ENCODE results near the gene NUP210L.
"Not testable (repeated sequence)": the region's sequence is repeated elsewhere in the genome, so short reads cannot be mapped to it uniquely, and the experiment has no call there.

Gene NUP210L

DNA sequence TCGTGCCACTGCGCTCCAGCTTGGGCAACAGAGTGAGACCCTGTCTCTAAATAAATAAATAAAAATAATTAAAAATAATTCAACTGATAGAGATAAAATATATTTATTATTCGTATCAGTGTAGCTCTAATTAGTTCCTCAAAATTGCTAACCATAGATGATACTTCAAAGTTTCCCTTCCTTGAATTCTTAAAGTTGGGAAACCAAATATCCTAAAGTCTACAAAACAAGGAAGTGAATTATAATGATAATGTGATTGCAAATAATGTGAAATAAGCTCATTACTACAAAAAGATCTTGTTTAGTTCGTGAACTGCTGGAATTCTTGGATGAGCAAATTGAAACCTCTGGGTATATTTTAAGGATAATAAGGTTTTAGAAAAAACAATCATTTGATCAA is 60.5 kb downstream of the NUP210L start:
- DNase-seq (ENCODE audit: low spot score in 2 of 2) (no peak), ATAC-seq (no peak)
- Mint-ChIP-seq H3K9me3 (no peaks in the 10 kb centered on the region), H3K36me3 (no peaks in the 10 kb centered on the region), H3K27ac (no peak overlapping the region), H3K4me3 (no peak overlapping the region), H3K4me1 (no peaks in the 10 kb centered on the region)

DNA sequence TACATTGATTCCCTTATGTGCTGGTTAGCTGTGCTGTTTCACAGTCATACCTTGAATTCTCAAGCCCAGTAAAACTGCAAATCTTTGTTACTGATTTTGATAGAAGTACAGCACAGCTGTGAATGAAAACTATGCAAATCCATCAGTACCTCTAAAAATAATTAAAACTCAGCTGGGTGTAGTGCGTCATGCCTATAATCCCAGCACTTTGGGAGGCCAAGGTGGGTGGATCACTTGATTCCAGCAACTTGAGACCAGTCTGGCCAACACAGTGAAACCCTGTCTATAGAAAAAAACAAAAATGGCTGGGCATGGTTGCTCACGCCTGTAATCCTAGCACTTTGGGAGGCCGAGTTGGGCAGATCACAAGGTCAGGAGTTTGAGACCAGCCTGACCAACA is 61.2 kb downstream of the NUP210L start:
- no peaks in the 10 kb centered on the region for H3K9me3 Mint-ChIP-seq
- no peak for ATAC-seq
- no peak overlapping the region for H3K4me3 Mint-ChIP-seq

DNA sequence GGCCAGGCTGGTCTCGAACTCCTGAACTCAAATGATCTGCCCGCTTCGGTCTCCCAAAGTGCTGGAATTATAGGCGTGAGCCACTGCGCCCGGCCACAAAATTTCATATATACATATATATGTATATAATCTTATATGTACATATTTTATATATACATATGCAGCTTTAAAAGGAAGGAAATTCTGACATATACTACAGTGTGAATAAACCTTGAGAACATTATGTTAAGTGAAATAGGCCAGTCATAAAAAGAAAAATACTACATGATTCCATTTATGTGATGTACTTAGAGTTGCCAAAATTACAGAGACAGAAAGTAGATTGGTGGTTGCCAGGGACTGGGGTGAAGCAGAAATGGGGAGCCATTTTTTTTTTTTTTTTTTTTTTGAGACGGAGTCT is 63.2 kb downstream of the NUP210L start:
- ATAC-seq (no peak), DNase-seq (ENCODE audit: low spot score in 2 of 2) (no peak)
- Mint-ChIP-seq H3K4me3 (no peak overlapping the region), H3K36me3 (no peaks in the 10 kb centered on the region), H3K9me3 (no peaks in the 10 kb centered on the region), H3K4me1 (no peaks in the 10 kb centered on the region), H3K27ac (no peak overlapping the region)

More for the DNA sequence above, 61.2 kb downstream of the NUP210L start:
- Mint-ChIP-seq H3K4me1 (no peaks in the 10 kb centered on the region), H3K27ac (no peak overlapping the region), H3K36me3 (no peaks in the 10 kb centered on the region)
- DNase-seq (ENCODE audit: low spot score in 2 of 2): no peak

DNA sequence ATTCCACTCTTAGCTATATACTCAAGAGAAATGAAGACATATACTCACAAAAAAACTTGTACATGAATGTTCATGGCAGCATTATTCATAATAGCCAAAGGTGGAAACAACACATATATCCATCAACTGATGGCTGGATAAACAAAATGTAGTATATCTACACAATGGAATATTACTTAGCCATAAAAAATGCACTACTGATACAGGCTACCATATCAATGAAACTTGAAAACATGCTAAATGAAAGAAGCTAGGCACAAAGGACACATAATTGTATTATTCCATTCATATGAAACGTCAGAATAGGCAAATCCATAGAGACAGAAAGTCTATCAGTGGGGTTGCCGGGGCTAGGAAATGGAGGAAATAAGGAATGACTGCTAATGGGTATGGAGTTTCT is 67.3 kb downstream of the NUP210L start:
- Mint-ChIP-seq H3K27ac (no peak overlapping the region), H3K9me3 (no peaks in the 10 kb centered on the region), H3K36me3 (no peaks in the 10 kb centered on the region), H3K4me1 (no peaks in the 10 kb centered on the region), H3K4me3 (no peak overlapping the region)
- ATAC-seq (no peak), DNase-seq (ENCODE audit: low spot score in 2 of 2) (no peak)

DNA sequence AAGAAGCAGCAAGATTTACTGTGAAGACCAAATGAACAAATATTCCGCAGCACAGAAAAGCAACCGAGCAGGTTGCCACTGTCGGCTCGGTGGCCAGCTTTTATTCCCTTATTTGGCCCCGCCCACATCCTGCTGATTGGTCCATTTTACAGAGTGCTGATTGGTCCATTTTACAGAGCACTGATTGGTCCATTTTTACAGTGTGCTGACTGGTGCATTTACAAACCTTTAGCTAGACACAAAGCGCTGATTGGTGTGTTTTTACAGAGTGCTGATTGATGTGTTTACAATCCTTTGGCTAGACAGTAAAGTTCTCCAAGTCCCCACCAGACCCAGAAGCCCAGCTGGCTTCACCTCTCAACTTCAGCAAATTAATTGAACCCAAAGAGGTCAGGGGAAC is 71.8 kb downstream of the NUP210L start:
- not testable (repeated sequence) for H3K27ac Mint-ChIP-seq; ATAC-seq; H3K4me3 Mint-ChIP-seq; H3K4me1 Mint-ChIP-seq; DNase-seq (ENCODE audit: low spot score in 2 of 2); H3K36me3 Mint-ChIP-seq; H3K9me3 Mint-ChIP-seq

DNA sequence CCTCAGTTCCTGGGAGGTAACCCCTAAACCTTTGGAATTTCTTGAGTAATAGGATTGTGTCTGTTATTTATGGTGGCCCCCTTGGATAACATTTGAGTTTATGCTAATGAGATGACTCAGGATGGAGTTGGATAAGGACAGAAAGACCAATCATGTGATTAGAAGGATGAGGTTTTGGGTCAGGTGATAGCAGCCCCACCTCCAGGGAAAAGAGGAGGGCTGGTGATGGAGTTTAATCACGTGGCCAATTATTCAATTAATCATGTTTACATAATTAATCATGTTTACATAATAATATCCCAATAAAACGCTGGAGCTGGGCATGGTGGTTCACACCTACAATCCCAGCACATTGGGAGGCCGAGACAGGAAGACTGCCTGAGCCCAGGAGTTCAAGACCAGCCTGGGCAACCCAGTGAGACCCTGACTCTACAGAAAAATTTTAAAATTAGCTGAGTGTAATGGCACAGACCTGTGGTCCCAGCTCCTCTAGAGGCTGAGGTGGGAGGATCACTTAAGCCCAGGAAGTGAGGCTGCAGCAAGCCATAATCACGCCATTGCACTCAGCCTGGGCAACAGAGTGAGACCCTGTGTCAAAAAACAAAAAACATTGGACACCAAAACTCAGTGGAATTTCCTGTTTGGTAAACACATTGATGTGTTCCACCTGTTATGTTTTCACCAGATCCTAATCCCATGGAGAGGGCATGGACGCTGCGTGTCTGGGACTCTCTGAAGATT is 73.3 kb downstream of the NUP210L start:
- H3K9me3 Mint-ChIP-seq: peaks cover 3% of the 10 kb centered on the region
- no peaks in the 10 kb centered on the region for H3K36me3 Mint-ChIP-seq
- DNase-seq (ENCODE audit: low spot score in 2 of 2) (no peak), ATAC-seq (no peak)
- H3K4me3 Mint-ChIP-seq: no peak overlapping the region
- H3K4me1 Mint-ChIP-seq: no peaks in the 10 kb centered on the region
- H3K27ac Mint-ChIP-seq: no peak overlapping the region

DNA sequence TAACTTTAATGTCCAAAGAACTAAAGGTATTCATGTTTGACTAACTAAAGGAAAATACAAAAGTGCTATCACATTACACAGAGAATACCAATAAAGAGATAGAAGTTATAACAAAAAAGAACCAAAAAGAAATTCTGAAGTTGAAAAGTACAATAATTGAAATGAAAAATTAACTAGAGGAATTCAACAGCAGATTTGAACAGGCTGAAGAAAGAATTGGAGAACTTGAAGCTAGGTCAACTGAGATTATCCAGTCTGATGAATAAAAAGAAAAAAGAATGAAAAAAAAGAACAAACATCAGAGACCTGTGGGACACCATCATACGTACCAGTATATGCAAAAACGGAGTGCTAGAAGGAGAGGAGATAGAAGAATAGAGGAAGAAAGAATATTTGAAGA is 78.5 kb downstream of the NUP210L start:
- peaks cover 6% of the 10 kb centered on the region for H3K9me3 Mint-ChIP-seq
- no peaks in the 10 kb centered on the region for H3K4me1 Mint-ChIP-seq
- H3K27ac Mint-ChIP-seq: no peak overlapping the region
- DNase-seq (ENCODE audit: low spot score in 2 of 2) (no peak), ATAC-seq (no peak)
- H3K4me3 Mint-ChIP-seq: no peak overlapping the region
- H3K36me3 Mint-ChIP-seq: no peaks in the 10 kb centered on the region

DNA sequence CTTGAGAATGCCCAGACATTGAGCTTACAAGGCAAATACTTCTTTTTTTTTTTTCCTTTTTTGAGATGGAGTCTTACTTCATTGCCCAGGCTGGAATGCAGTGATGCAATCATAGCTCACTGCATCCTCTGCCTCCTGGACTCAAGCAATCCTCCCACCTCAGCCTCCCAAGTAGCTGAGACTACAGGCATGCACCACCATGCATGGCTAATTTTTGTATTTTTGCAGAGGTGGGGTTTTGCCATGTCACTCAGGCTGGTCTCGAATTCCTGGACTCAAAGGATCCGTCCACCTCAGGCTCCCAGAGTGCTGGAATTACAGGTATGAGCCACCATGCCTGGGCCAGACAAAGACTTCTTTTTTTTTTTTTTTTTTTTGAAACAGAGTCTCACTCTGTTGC is 79.1 kb downstream of the NUP210L start:
- H3K4me3 Mint-ChIP-seq: no peak overlapping the region
- no peak for ATAC-seq

DNA sequence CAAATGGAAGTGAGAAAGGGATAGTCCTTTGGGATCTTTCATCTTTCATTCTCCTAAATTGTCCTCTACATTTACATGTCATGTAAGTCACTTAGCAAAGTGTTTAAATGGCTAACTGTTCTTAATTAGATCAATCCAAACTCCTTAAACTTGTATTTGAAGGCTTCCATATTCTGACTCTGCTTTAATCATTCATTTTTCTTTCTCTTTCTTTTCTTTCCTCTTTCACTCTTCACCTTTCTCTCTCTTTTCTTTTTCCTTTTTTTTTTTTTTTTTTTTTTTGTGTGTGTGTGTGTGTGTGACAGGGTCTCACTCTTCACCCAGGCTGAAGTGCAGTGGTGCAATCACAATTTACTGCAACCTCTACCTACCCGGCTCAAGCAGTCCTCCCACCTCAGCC is 92.6 kb downstream of the NUP210L start:
- Mint-ChIP-seq H3K4me1 (no peaks in the 10 kb centered on the region), H3K4me3 (no peak overlapping the region), H3K36me3 (no peaks in the 10 kb centered on the region), H3K27ac (no peak overlapping the region), H3K9me3 (no peaks in the 10 kb centered on the region)
- ATAC-seq (no peak), DNase-seq (ENCODE audit: low spot score in 2 of 2) (no peak)

More for the DNA sequence above, 79.1 kb downstream of the NUP210L start:
- Mint-ChIP-seq H3K9me3 (peaks cover 6% of the 10 kb centered on the region), H3K4me1 (no peaks in the 10 kb centered on the region), H3K27ac (no peak overlapping the region), H3K36me3 (no peaks in the 10 kb centered on the region)
- DNase-seq (ENCODE audit: low spot score in 2 of 2): no peak

DNA sequence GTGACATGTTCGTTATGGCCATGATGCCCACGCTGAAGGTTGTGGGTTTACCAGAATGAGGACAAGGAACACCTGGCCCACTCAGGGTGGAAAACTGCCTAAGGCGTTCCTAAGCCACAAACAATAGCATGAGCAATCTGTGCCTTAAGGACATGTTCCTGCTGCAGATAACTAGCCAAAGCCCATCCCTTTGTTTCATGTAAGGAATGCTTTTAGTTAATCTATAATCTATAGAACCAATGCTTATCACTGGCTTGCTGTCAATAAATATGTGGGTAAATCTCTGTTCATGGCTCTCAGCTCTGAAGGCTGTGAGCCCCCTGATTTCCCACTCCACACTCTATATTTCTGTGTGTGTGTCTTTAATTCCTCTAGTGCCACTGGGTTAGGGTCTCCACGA is 107.4 kb downstream of the NUP210L start:
- not testable (repeated sequence) for H3K27ac Mint-ChIP-seq; H3K9me3 Mint-ChIP-seq; H3K4me3 Mint-ChIP-seq; H3K4me1 Mint-ChIP-seq; DNase-seq (ENCODE audit: low spot score in 2 of 2); ATAC-seq; H3K36me3 Mint-ChIP-seq

DNA sequence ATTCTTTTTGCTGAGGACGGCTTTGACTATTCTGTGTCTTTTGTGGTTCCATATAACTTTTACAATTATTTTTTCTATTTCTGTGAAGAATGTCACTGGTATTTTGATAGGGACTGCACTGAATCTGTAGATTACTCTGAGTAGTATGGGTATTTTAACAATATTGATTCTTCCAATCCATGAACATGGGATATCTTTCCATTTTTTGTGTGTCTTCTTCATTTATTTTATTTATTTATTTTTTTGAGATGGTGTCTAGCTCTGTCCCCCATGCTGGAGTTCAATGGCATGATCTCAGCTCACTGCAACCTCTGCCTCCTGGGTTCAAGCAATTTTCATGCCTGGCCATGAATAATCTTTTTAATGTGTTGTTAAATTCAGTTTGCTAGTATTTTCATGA is 121.2 kb downstream of the NUP210L start:
- H3K4me3 Mint-ChIP-seq; H3K27ac Mint-ChIP-seq; DNase-seq (ENCODE audit: low spot score in 2 of 2); H3K9me3 Mint-ChIP-seq; H3K4me1 Mint-ChIP-seq; ATAC-seq; H3K36me3 Mint-ChIP-seq: not testable (repeated sequence)

DNA sequence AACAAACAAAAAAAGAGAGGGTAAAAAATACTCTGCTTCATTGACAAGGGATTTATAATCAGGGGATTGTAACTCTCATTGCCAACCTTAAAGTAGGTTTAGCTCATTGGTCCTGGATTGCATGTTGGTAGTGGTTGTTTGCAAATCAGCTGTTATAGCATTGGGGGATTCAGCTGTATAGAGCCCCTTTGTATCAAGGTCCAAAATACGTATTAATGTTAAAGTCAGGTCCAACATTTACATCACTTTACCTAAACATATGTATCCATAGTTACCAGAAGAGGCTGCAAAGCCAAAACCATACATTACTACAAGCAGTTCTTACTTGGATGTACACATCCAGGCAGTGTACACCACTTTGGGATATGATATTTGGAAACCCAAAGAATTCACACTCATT is 134.9 kb downstream of the NUP210L start:
- no peak for DNase-seq (ENCODE audit: low spot score in 2 of 2)
- Mint-ChIP-seq H3K36me3 (no peaks in the 10 kb centered on the region), H3K4me3 (no peak overlapping the region), H3K4me1 (no peaks in the 10 kb centered on the region), H3K9me3 (no peaks in the 10 kb centered on the region), H3K27ac (no peak overlapping the region)
- ATAC-seq: no peak

DNA sequence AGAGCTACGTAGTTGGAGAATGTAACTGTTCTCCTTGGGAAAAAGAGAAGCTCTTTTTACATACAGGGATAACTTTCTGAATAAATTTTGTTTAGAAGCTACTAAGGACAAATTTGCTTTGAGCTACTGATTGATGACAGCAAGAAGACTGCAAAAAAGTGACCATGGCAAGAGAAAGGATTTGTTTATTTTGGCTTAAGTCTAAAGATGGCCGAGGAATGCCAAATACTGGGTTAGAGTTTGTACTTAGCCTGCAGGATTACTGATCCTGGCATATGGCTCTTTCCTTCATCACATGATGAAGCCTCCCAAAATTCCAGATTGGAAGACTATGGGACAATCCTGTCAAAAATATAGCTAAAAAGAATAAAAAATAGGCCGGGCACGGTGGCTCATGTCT is 135.6 kb downstream of the NUP210L start:
- no peak for DNase-seq (ENCODE audit: low spot score in 2 of 2)
- no peaks in the 10 kb centered on the region for H3K9me3 Mint-ChIP-seq
- H3K36me3 Mint-ChIP-seq: no peaks in the 10 kb centered on the region
- no peak overlapping the region for H3K4me3 Mint-ChIP-seq
- no peak overlapping the region for H3K27ac Mint-ChIP-seq
- H3K4me1 Mint-ChIP-seq: no peaks in the 10 kb centered on the region
- ATAC-seq: no peak

DNA sequence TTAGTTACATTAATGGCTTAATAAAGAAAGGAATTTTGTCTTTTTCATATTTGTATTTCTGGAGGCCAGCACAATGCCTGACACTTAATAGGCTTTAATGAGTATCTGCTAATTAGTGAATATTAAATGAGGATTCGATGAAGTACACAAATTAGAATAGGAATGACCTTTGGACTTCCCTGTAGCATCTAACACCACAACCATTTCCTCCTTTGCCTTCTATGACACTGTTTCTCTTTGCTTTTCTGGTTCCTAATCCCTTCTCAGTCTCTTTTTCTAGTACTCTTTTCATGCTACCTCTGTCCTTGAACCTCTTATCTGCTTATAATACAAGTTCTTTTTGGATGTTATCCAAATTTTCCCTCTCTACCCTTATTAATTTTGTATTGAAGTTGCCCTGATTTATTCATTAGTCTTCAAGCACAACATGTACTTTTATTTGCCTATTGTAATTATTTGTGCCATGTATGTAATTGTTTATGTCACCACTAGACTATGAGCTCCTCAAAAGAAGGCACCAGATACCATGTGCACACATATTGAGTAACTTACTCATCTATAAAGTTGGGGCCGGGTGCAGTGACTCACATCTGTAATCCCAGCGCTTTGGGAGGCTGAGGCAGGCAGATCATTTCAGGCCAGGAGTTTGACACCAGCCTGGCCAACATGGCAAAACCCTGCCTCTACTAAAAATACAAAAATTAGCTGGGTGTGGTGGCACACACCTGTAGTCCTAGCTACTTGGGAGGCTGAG is 140.5 kb downstream of the NUP210L start:
- H3K36me3 Mint-ChIP-seq: no peaks in the 10 kb centered on the region
- no peak overlapping the region for H3K27ac Mint-ChIP-seq
- H3K9me3 Mint-ChIP-seq: no peaks in the 10 kb centered on the region
- peak; percentile 82 for ATAC-seq
- no peak overlapping the region for H3K4me3 Mint-ChIP-seq
- no peak for DNase-seq (ENCODE audit: low spot score in 2 of 2)
- no peaks in the 10 kb centered on the region for H3K4me1 Mint-ChIP-seq

DNA sequence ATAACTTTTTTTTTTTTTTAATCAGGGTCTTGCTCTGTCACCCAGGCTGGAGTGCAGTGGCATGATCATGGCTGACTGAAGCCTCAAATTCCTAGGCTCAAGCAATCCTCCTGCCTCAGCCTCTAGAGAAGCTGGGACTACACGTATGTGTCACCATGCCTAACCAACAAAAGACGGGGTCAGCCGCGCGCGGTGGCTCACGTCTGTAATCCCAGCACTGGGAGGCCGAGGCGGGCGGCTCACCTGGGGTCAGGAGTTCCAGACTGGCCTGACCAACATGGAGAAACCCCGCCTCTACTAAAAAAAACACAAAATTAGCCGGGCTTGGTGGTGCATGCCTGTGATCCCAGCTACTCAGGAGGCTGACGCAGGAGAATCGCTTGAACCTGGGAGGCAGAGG is 142.3 kb downstream of the NUP210L start:
- not testable (repeated sequence) for ATAC-seq

DNA sequence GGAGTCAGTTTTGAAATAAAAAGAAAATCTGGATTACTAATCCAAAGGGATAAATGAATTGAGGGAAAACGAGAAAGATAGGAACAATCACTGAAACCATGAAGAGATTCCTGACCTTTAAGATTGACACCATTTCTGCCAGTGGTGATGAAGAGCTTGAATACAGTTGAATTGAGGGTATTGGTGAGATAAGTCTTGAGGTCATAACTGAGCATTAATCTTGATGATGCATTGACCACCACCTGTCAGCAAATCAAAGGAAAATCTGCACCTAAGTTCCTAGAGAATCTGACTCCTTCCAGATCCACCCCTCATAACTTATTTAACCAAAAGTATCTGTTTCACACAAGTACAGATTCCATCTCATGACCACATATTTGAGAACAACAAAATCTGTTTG is 142.7 kb downstream of the NUP210L start:
- Mint-ChIP-seq H3K9me3 (no peaks in the 10 kb centered on the region), H3K27ac (no peak overlapping the region), H3K36me3 (no peaks in the 10 kb centered on the region), H3K4me1 (no peaks in the 10 kb centered on the region), H3K4me3 (no peak overlapping the region)
- DNase-seq (ENCODE audit: low spot score in 2 of 2) (no peak), ATAC-seq (no peak)

More for the DNA sequence above, 142.3 kb downstream of the NUP210L start:
- not testable (repeated sequence) for H3K4me3 Mint-ChIP-seq; H3K9me3 Mint-ChIP-seq; H3K36me3 Mint-ChIP-seq; H3K4me1 Mint-ChIP-seq; DNase-seq (ENCODE audit: low spot score in 2 of 2); H3K27ac Mint-ChIP-seq
